Esophagus muscularis mucosa (tissue), 4 donors: ENCODE measurements around the gene C1orf74. TPM values are rescaled to one million over a fixed set of nuclear protein-coding genes. Genes with fewer than 3 reads are reported as not detected.
"Not testable (repeated sequence)": the region's sequence is repeated elsewhere in the genome, so short reads cannot be mapped to it uniquely, and the experiment has no call there.

ENCODE experiments used
- DNase-seq: peaks from one replicate; pipeline ENCODE4 v3.0.0-alpha.2; 2017; ENCODE audit errors: extremely low spot score
- H3K27ac ChIP-seq, 4 donors: fragments of 200-600 bp; sonication (generic); replicated peaks in 1 of 4; 1 replicate in 3 of 4; 2 replicates in 1 of 4; pipeline ENCODE4 v1.5.1; 2016 to 2019; ENCODE audit warnings: mild to moderate bottlenecking in 1 of 4
- H3K27me3 ChIP-seq, 4 donors: fragments of 200-600 bp; sonication (generic); one replicate each; pipeline versions ENCODE4 v1.5.1 to v1.6.0; 2016 to 2019
- H3K36me3 ChIP-seq, 4 donors: fragments of 200-600 bp; sonication (generic); one replicate each; pipeline ENCODE4 v1.5.1; 2016 to 2019
- H3K4me1 ChIP-seq, 4 donors: fragments of 200-600 bp; sonication (generic); one replicate each; pipeline ENCODE4 v1.5.1; 2016 to 2019
- H3K4me3 ChIP-seq, 4 donors: fragments of 200-600 bp; sonication (generic); 1 replicate in 2 of 4; 2 replicates in 2 of 4; pipeline ENCODE4 v1.5.1; 2016 to 2019; ENCODE audit warnings: mild to moderate bottlenecking in 4 of 4, moderate library complexity in 1 of 4
- H3K9me3 ChIP-seq, 4 donors: fragments of 200-600 bp; sonication (generic); 1 replicate in 3 of 4; 2 replicates in 1 of 4; pipeline ENCODE4 v1.5.1; 2016 to 2019
- CTCF ChIP-seq, 3 experiments: fragments of 200-600 bp in 2 of 3; fragments of 450-650 bp in 1 of 3; sonication (generic) in 2 of 3; IDR thresholded peaks; one replicate each; pipeline ENCODE4 v1.5.1; 2017 to 2019; ENCODE audit warnings: antibody characterized with exemption in 3 of 3, mild to moderate bottlenecking in 2 of 3, moderate library complexity in 1 of 3
- EP300 ChIP-seq: sonication (generic); formaldehyde crosslinking; IDR thresholded peaks from one replicate; pipeline ENCODE4 v1.6.1; 2017; ENCODE audit warnings: antibody characterized with exemption
- POLR2A ChIP-seq: fragments of 450-650 bp; IDR thresholded peaks from one replicate; pipeline ENCODE4 v1.6.1; 2017; ENCODE audit warnings: antibody characterized with exemption, moderate library complexity, mild to moderate bottlenecking, low read depth
- POLR2AphosphoS5 ChIP-seq, 2 donors: sonication (generic); formaldehyde crosslinking; IDR thresholded peaks; one replicate each; pipeline ENCODE4 v1.6.1; 2017; ENCODE audit warnings: antibody characterized with exemption in 2 of 2
- WGBS: methylation state at CpG from one replicate; pipeline ENCODE4 v1.1.5; 2018; 5-methylcytosine and 5-hydroxymethylcytosine counted together
- intact Hi-C: fragments of 100-400 bp; cut with DNase I; formaldehyde crosslinking; loops from one replicate; pipeline ENCODE4 v1.15.1; 2023
- total RNA-seq, 4 donors: library from RNA; depleted of rRNA; stranded (reverse); fragments of >200 nt; gene quantifications; one replicate each; pipeline versions ENCODE4 v1.1.0 to v1.2.1, GENCODE V29; 2016

The C1orf74 gene
- total RNA-seq, 4 donors from 2014 or later = 0.42 to 1.6 (median 0.86) TPM

DNA sequence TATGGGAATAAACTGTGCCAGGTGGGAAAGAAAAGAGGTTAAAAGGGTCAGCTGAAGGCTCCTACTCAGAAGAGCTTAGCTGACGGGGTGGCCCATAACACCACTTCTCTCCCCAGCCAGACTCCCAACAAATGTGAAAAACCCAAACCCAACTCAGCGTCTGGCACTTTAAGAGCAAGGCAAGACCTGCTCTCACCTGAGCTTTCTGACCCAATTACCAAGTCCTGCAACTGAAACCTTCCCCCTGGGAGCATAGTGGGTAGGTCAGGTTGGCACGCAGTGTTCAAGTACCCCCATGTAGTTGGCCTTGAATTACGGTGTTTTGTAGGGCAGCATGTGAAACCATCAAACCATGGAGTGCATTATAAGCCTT lies 18.4 kb upstream of the C1orf74 start:
- intact Hi-C loops = no loop called here
- DNase-seq = no peak
- WGBS = 94% methylated on average over 4 of the region's 4 CpGs
- no peak for TF ChIP-seq CTCF (IDR thresholded peaks at IDR 0.05)
- TF ChIP-seq EP300 = no peak
- no peak for TF ChIP-seq POLR2AphosphoS5 (IDR thresholded peaks at IDR 0.05)
- TF ChIP-seq POLR2A = no peak
- Histone ChIP-seq H3K36me3 (no peaks in the 10 kb centered on the region), H3K4me1 (peaks cover 10 to 20% (median 16%) of the 10 kb centered on the region in 4 donors), H3K9me3 (no peaks in the 10 kb centered on the region), H3K27ac (no peak overlapping the region), H3K4me3 (no peak overlapping the region), H3K27me3 (peaks cover 0 to 9% (median 0%) of the 10 kb centered on the region in 4 donors)

GRCh38 chr1:209802117-209802779 lies 17.9 kb upstream of the C1orf74 start:
- WGBS = 94% methylated on average over 4 of the region's 4 CpGs
- H3K36me3 ChIP-seq = no peaks in the 10 kb centered on the region
- H3K4me3 ChIP-seq = no peak overlapping the region
- H3K4me1 ChIP-seq = peaks cover 5 to 20% (median 16%) of the 10 kb centered on the region in 4 donors
- TF ChIP-seq EP300 = no peak
- peaks cover 0 to 9% (median 0%) of the 10 kb centered on the region in 4 donors for H3K27me3 ChIP-seq
- H3K9me3 ChIP-seq = no peaks in the 10 kb centered on the region
- intact Hi-C loops = no loop called here
- DNase-seq = no peak
- peak overlapping the region in 1 of 4 donors; percentile 14 for H3K27ac ChIP-seq

- intact Hi-C loops = no loop called here
- H3K4me3 ChIP-seq = no peak overlapping the region
- no peak for DNase-seq
- no peaks in the 10 kb centered on the region for H3K36me3 ChIP-seq
- peaks cover 0 to 9% (median 0%) of the 10 kb centered on the region in 4 donors for H3K27me3 ChIP-seq
- peak overlapping the region in 1 of 4 donors; percentile 14 for H3K27ac ChIP-seq
- 47% methylated on average over 5 of the region's 5 CpGs for WGBS
- H3K9me3 ChIP-seq = no peaks in the 10 kb centered on the region
- TF ChIP-seq POLR2AphosphoS5 (IDR thresholded peaks at IDR 0.05) (no peak), POLR2A (no peak), EP300 (no peak), CTCF (IDR thresholded peaks at IDR 0.05) (no peak)
- H3K4me1 ChIP-seq = peaks cover 5 to 19% (median 14%) of the 10 kb centered on the region in 4 donors
Observed at GRCh38 chr1:209800984-209801834, 16.9 kb upstream of the C1orf74 start.

DNA sequence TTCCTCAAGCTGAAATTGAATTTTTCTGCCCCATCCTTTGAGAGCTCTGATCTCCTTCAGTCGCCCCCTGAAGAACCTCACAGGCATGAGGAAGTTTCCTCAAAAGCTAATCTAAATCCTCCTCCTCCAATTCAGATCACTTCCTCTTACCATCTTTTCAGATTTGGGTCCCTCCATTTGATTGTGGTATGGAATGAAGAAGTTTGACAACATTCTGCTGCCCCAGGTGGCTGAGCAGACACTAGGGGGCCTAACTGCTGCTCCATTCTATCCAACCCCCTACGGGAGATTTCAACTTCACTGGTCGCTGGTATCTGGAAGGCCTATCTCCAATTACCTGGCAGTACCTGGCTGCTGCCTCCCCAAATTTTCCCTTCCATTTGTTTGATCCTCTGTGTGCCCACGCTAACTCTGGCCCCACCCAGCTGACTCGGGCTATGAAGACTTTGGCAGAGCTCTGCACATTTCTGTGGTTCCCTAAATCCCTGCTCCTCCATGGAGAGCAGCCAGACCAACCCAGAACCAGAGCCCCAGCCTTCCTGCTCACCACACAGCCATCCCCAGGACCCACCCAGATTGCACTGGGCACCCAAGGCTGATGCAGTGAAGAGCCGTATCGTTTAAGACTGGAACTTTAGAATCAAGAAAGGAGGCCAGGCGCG lies 13.8 kb upstream of the C1orf74 start:
- no peak overlapping the region for H3K27ac ChIP-seq
- no peak overlapping the region for H3K4me3 ChIP-seq
- intact Hi-C loops = no loop called here
- TF ChIP-seq CTCF (IDR thresholded peaks at IDR 0.05) (no peak), EP300 (no peak), POLR2AphosphoS5 (IDR thresholded peaks at IDR 0.05) (no peak), POLR2A (no peak)
- H3K4me1 ChIP-seq = peaks cover 0 to 11% (median 6%) of the 10 kb centered on the region in 4 donors
- H3K27me3 ChIP-seq = no peaks in the 10 kb centered on the region
- DNase-seq = no peak
- H3K36me3 ChIP-seq = peaks cover 0 to 23% (median 0%) of the 10 kb centered on the region in 4 donors
- 75% methylated on average over 9 of the region's 9 CpGs for WGBS
- no peaks in the 10 kb centered on the region for H3K9me3 ChIP-seq

GRCh38 chr1:209793711-209794110 lies 9.4 kb upstream of the C1orf74 start:
- WGBS = 89% methylated on average over 3 of the region's 3 CpGs
- H3K9me3 ChIP-seq = not testable (repeated sequence)

More at GRCh38 chr1:209793711-209794110, 9.4 kb upstream of the C1orf74 start:
- intact Hi-C loops, H3K4me3 ChIP-seq, DNase-seq, H3K4me1 ChIP-seq, H3K27me3 ChIP-seq, H3K27ac ChIP-seq: not testable (repeated sequence)
- peaks cover 0 to 52% (median 0%) of the 10 kb centered on the region in 4 donors for H3K36me3 ChIP-seq
